ENCODE data around the gene MAGI1. TPM values are rescaled to one million over a fixed set of nuclear protein-coding genes. Genes with fewer than 3 reads are reported as not detected.
A peak's percentile ranks its signal among the peaks of the same experiment; 100 is the strongest.

The MAGI1 gene
- total RNA-seq, 2 donors from 2014 or later: 38.6 to 45.1 TPM

- H3K27me3 Mint-ChIP-seq (ENCODE audit: insufficient read depth): no peaks in the 10 kb centered on the region
These were observed 163.2 kb downstream of the MAGI1 start for GRCh38 chr3:65875393-65876027.

GRCh38 chr3:65873869-65874268 is 164.8 kb downstream of the MAGI1 start:
- H3K27me3 Mint-ChIP-seq (ENCODE audit: insufficient read depth): no peaks in the 10 kb centered on the region
- no peak for DNase-seq
- Histone ChIP-seq H3K9me3 (ENCODE audit: control insufficient read depth, low read length) (no peaks in the 10 kb centered on the region), H3K9ac (ENCODE audit: extremely low read depth, low read length, poor library complexity, severe bottlenecking) (no peak overlapping the region), H3K27me3 (ENCODE audit: control insufficient read depth, insufficient read depth, low read length, poor library complexity, severe bottlenecking) (no peaks in the 10 kb centered on the region), H3K4me3 (ENCODE audit: low read length) (no peak overlapping the region), H3K4me1 (ENCODE audit: control insufficient read depth, insufficient read depth, low read length) (no peaks in the 10 kb centered on the region), H3K27ac (ENCODE audit: low read depth, low read length) (no peak overlapping the region), H3K36me3 (ENCODE audit: control insufficient read depth, insufficient read depth, low read length) (no peaks in the 10 kb centered on the region)
- no peak overlapping the region for H3K4me3 Mint-ChIP-seq
- no peak for TF ChIP-seq CTCF (conservative IDR thresholded peaks at IDR 0.05)
- peaks cover 1% of the 10 kb centered on the region for H3K36me3 Mint-ChIP-seq (ENCODE audit: low read depth)
- no peaks in the 10 kb centered on the region for H3K9me3 Mint-ChIP-seq
- 82 to 90% methylated on average over 2 to 3 of the region's 3 CpGs for WGBS, 2 experiments (ENCODE audit: insufficient coverage in 1 of 2, insufficient read length in 1 of 2)
- no peak overlapping the region for H3K27ac Mint-ChIP-seq
- H3K4me1 Mint-ChIP-seq: peaks cover 13% of the 10 kb centered on the region

More at GRCh38 chr3:65875393-65876027, 163.2 kb downstream of the MAGI1 start:
- WGBS, 2 experiments (ENCODE audit: insufficient coverage in 1 of 2, insufficient read length in 1 of 2): 58 to 73% methylated on average over 1 to 6 of the region's 6 CpGs
- no peak overlapping the region for H3K9ac ChIP-seq (ENCODE audit: extremely low read depth, low read length, poor library complexity, severe bottlenecking)
- Mint-ChIP-seq H3K4me3 (no peak overlapping the region), H3K27ac (peak overlapping the region; percentile 8), H3K9me3 (no peaks in the 10 kb centered on the region), H3K4me1 (peaks cover 16% of the 10 kb centered on the region), H3K36me3 (ENCODE audit: low read depth) (peaks cover 1% of the 10 kb centered on the region)
- H3K9me3 ChIP-seq (ENCODE audit: control insufficient read depth, low read length): no peaks in the 10 kb centered on the region
- H3K27ac ChIP-seq (ENCODE audit: low read depth, low read length): no peak overlapping the region
- no peaks in the 10 kb centered on the region for H3K4me1 ChIP-seq (ENCODE audit: control insufficient read depth, insufficient read depth, low read length)
- H3K4me3 ChIP-seq (ENCODE audit: low read length): no peak overlapping the region
- DNase-seq: no peak
- no peak for TF ChIP-seq CTCF (conservative IDR thresholded peaks at IDR 0.05)
- no peaks in the 10 kb centered on the region for H3K36me3 ChIP-seq (ENCODE audit: control insufficient read depth, insufficient read depth, low read length)
- H3K27me3 ChIP-seq (ENCODE audit: control insufficient read depth, insufficient read depth, low read length, poor library complexity, severe bottlenecking): no peaks in the 10 kb centered on the region

GRCh38 chr3:65873028-65873427 is 165.7 kb downstream of the MAGI1 start:
- Mint-ChIP-seq H3K36me3 (ENCODE audit: low read depth) (peaks cover 1% of the 10 kb centered on the region), H3K27ac (no peak overlapping the region), H3K27me3 (ENCODE audit: insufficient read depth) (no peaks in the 10 kb centered on the region), H3K9me3 (no peaks in the 10 kb centered on the region), H3K4me1 (peaks cover 8% of the 10 kb centered on the region), H3K4me3 (no peak overlapping the region)
- 86 to 91% methylated on average over 6 of the region's 6 CpGs for WGBS, 2 experiments (ENCODE audit: insufficient coverage in 1 of 2, insufficient read length in 1 of 2)
- Histone ChIP-seq H3K36me3 (ENCODE audit: control insufficient read depth, insufficient read depth, low read length) (no peaks in the 10 kb centered on the region), H3K4me1 (ENCODE audit: control insufficient read depth, insufficient read depth, low read length) (no peaks in the 10 kb centered on the region), H3K9me3 (ENCODE audit: control insufficient read depth, low read length) (no peaks in the 10 kb centered on the region), H3K27ac (ENCODE audit: low read depth, low read length) (no peak overlapping the region), H3K27me3 (ENCODE audit: control insufficient read depth, insufficient read depth, low read length, poor library complexity, severe bottlenecking) (no peaks in the 10 kb centered on the region), H3K9ac (ENCODE audit: extremely low read depth, low read length, poor library complexity, severe bottlenecking) (no peak overlapping the region), H3K4me3 (ENCODE audit: low read length) (no peak overlapping the region)
- DNase-seq: no peak
- TF ChIP-seq CTCF (conservative IDR thresholded peaks at IDR 0.05): no peak
